ENCODE data around the gene NUP98. TPM values are rescaled to one million over a fixed set of nuclear protein-coding genes. Genes with fewer than 3 reads are reported as not detected.

NUP98 gene
- total and polyA plus RNA-seq, 2 donors (not counting 3 experiments of a cell fraction or from before 2014, with no cell fraction given): 92.7 to 169 TPM

- Histone ChIP-seq H3K4me1 (ENCODE audit: control insufficient read depth, extremely low read depth, insufficient read depth, low read length) (no peaks in the 10 kb centered on the region), H3K9ac (replicated peaks; ENCODE audit: extremely low read depth, insufficient read depth, low read length) (no peak overlapping the region), H3K27me3 (ENCODE audit: control insufficient read depth in 2 of 2, insufficient read depth in 2 of 2, low read length in 2 of 2) (no peaks in the 10 kb centered on the region), H3K27ac (ENCODE audit: insufficient read depth, low read depth, low read length) (no peak overlapping the region), H3K9me3 (replicated peaks; ENCODE audit: control insufficient read depth, insufficient read depth, low read length) (no peaks in the 10 kb centered on the region), H3K4me3 (replicated peaks in 1 of 3; ENCODE audit: insufficient read depth in 1 of 3, low read depth in 1 of 3, low read length in 3 of 3) (no peak overlapping the region), H3K9me1 (replicated peaks; ENCODE audit: control insufficient read depth, extremely low read depth, insufficient read depth, low read length) (no peaks in the 10 kb centered on the region), H2AFZ (ENCODE audit: low read depth, low read length) (no peak overlapping the region), H3K4me2 (ENCODE audit: insufficient read depth, low read length) (no peak overlapping the region), H3K36me3 (ENCODE audit: control insufficient read depth in 2 of 2, extremely low read depth in 1 of 2, insufficient read depth in 2 of 2, low read length in 2 of 2) (peaks cover 24 to 39% of the 10 kb centered on the region in 2 experiments), H4K20me1 (replicated peaks; ENCODE audit: control insufficient read depth, extremely low read depth, insufficient read depth, low read length) (no peaks in the 10 kb centered on the region), H3K79me2 (ENCODE audit: control insufficient read depth, insufficient read depth, low read length) (no peaks in the 10 kb centered on the region)
- TF ChIP-seq MYC (IDR thresholded peaks at IDR 0.05; ENCODE audit: low read depth, low read length): no peak
- TF ChIP-seq POLR2AphosphoS5 (IDR thresholded peaks at IDR 0.05; ENCODE audit: insufficient read depth, low read depth, low read length): no peak
- no peak for TF ChIP-seq MAX (IDR thresholded peaks at IDR 0.05; ENCODE audit: insufficient read depth, insufficient read length)
- no peak for TF ChIP-seq JUN (IDR thresholded peaks at IDR 0.05; ENCODE audit: borderline replicate concordance, insufficient read depth, insufficient read length, low read depth)
- no peak for TF ChIP-seq CTCF (IDR thresholded peaks at IDR 0.05; ENCODE audit: extremely low read depth in 1 of 2, insufficient read depth in 1 of 2, low read depth in 1 of 2, low read length in 2 of 2)
- TF ChIP-seq GATA2 (IDR thresholded peaks at IDR 0.05; ENCODE audit: insufficient read depth, insufficient read length, low read depth, low read length): no peak
- no peak for TF ChIP-seq POLR2A (IDR thresholded peaks at IDR 0.05; ENCODE audit: low read depth, low read length)
- no peak for TF ChIP-seq EZH2 (IDR thresholded peaks at IDR 0.05; ENCODE audit: borderline replicate concordance, low read depth, low read length, severe bottlenecking)
- no peak for TF ChIP-seq FOS (IDR thresholded peaks at IDR 0.05; ENCODE audit: borderline replicate concordance, insufficient read depth, low read length)
- FAIRE-seq: no peak
- no peak for DNase-seq (ENCODE audit: low read depth, low spot score)
- intact Hi-C loops (cut with micrococcal nuclease) (no loop called here), dilution Hi-C loops (cut with MboI; ENCODE audit: extremely low pct_ligation_motif_present, low sequenced_read_pairs) (no loop called here)
- ChIA-PET POLR2A (no interaction called here), CTCF (no interaction called here)
- BruUV-seq (replicated peaks): no TSS peak
Observed at GRCh38 chr11:3675971-3676370, 121.4 kb downstream of the NUP98 start.

Data from endothelial cell of umbilical vein (primary cell).